DLD1 (cell line): ENCODE data around the gene MZB1.
"Not testable (repeated sequence)": the region's sequence is repeated elsewhere in the genome, so short reads cannot be mapped to it uniquely, and the experiment has no call there.

ENCODE experiments used
- in situ Hi-C: cut with HindIII; loops from 2 replicates; pipeline ENCODE4 v1.10.0; 2017; ENCODE audit warnings: low sequenced_read_pairs

The MZB1 gene

DNA sequence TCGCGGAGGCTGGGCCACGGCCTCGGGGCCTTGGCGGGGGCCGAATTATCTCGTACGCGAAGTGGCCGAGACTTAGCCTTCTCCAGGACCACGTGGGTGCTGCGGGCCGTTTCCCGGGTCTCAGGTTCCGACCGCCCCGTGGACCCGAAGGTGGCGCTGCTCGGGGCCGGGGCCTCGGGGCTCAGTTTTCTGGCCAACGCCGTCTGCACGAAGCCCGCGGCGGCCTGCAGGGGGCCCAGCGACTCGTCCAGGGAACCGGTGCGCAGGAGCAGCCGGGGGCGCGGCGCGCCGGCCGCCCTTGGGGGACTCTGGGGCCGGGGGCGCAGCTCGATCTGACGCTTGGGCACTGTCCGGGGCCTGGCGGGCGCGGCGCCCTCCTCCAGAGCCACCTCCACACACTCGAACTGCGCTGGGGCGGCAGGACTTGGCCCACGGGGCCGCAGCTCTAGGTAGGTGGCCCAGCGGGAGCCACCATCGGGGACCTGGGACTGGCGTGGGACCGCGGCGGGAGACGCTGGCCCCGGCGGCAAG, 4.5 kb upstream of the MZB1 start:
- in situ Hi-C loops = no loop called here

- in situ Hi-C loops = no loop called here
These were observed 3.9 kb upstream of the MZB1 start for GRCh38 chr5:139393497-139394122.

- in situ Hi-C loops = no loop called here
These were observed 3.2 kb upstream of the MZB1 start for GRCh38 chr5:139392678-139393496.

DNA sequence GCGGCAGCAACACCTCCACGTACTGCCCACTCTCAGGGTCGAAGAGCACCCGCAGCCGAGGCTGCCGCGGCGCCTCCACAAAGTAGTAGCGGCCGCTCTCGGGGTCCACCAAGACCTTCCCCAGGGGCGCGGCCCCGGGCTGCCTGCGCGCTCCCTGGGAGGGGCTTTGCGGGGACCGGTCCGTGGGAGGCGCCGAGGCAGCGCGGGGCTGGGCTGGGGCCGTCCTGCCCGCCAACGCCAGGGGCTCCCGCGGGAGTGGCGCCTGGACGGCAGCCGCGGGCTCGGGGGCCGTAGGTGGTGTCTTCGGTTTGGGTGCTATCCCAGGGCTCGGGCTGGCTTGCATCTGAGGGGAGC, 2.6 kb upstream of the MZB1 start:
- in situ Hi-C loops = no loop called here

GRCh38 chr5:139391570-139392323, 2.0 kb upstream of the MZB1 start:
- in situ Hi-C loops = no loop called here

- in situ Hi-C loops = no loop called here
These were observed 1.2 kb upstream of the MZB1 start for GRCh38 chr5:139390639-139391569.

DNA sequence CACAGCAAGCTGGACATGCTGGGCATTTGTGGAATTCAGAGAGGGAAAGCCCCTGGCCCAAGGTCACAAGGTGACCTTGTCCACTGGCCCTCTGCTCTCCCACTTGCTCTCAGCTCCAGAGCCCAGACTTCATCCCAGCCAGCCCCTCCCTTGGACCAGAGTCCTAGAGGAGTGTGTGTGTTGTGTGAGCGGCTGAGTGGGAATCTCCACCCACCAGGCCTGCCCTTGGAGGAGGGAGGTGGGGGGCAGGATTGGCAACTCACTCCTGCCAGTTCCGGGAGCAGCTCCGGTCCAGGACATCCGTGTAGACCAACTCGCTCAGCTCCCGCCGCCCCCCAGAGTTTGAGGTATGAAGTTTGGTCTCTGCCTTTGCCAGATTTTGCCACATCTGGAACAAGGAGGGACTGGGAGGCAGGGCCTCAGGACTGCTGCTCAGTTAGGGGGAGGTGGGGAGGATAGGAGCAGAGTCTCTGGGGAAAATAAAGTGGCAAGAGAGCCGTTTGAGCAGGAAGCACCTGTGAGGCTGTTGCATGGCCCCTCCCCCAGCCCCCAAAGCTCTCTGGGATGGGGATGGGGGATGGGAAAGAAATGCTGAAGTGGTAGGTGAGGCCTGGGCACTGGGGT, 1.4 kb downstream of the MZB1 start:
- in situ Hi-C loops = no loop called here

- in situ Hi-C loops = no loop called here
These were observed 2.0 kb downstream of the MZB1 start for GRCh38 chr5:139387611-139388197.

DNA sequence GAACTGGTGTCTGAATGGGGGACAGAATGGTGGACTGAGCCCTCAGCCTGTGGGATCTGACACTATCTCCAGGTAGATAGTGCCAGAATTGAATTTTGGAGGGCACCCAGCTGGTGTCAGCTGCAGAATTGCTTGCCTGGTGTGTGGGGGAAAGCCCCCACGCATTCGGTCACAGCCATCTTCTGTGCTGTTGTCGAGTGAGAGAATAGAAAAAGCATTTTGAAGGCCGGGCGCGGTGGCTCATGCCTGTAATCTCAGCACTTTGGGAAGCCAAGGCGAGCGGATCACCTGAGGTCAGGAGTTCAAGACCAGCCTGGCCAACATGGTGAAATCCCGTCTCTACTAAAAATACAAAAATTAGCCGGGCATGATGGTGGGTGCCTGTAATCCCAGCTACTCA, 2.8 kb downstream of the MZB1 start:
- in situ Hi-C loops = not testable (repeated sequence)

GRCh38 chr5:139386050-139386438, 3.7 kb downstream of the MZB1 start:
- in situ Hi-C loops = no loop called here

DNA sequence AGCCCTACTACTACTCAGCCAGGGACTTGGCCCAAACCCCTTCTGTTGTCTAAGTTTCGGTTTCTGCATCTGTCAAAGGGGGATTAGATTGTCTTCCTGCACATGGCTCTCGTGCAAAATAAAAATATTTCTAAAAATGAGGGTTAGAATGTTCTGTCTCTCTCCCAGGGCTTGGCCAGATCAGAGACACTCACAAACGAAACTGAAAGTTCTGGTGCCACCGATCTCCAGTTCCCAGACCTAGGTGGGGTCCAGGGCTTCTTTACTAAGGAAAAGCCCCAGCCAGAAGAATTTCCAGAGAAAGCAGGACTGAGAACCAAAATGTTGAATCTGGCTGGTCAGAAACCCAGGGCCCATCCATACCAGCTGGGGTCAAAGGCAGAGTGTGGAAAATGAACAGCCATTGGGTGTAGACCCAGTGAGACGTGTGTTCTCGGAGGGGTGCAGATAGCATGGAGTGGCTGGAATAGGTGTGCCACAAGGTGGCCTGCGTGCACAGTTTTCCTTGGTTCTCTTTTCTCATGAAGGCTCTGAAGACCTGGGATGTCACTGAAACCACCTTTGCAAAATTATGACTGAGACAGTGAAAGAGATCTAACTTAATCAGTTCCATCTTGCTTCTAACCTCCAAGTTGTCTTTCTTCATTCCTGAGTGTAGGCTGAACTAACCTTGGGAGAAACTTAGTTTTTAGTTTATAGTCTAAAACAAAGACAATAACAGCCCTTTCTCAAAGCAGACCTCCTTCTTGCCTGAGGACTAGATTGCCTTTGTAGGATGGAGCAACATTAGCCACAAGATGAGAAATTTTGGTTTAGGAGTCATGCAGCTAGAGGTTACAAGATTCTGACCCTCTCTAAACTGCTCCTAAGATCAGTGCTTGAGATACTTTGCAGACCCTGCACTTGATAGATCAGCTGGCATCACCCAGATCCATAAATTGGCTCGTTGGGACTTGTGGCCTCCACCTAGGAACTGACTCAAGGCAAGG, 4.4 kb downstream of the MZB1 start:
- in situ Hi-C loops = no loop called here

DNA sequence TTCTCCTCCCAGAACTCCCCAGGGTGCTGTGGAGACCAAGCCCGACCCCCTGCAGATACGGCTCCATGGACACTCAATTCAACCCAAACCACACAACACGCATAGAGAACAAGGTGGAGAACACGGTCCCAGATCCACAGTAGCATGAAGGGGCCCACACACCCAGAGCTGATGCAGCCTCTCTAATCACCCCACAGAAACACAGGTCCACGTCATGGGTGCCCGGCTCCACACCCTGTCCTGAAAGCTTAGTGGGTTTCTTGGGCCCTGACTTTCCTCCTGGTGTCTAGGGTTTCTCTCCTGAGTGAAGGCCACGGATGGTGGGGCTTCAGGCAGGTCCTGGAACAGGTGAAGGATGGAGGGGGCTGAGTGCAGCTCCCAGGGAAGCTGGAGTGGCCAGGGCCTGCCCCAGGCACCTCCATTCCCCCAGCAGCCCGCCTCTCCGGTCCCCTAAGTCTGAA, 5.1 kb downstream of the MZB1 start:
- in situ Hi-C loops = no loop called here

DNA sequence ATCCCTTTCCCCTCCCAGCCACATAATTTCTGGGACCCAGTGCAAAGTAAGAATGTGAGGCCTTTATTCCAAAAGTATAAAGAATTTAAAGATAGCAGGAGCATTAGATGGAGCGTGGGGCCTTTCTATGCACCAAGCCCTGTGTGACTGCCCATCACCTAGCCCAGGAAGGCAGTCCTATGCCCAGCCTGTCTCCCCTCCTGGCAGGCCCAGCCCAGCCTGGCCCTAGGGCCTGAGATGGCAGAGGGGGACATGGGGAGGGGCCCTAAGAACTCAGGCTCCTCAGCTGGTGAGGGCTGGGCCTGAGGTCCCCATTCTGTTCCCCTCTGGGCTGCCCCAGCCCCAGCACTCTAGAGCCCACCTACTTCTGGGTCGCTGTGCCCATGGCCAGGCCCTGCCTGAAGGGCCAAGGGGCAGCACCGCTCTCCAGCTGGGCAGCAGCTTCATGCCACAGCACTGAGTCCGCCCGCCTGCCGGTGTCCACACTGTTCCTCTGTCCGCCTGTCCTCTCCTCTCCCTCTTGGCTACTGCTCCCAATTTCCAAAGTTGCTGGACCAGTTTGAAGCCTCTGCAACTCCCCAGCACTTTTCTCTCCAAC, 5.6 kb downstream of the MZB1 start:
- in situ Hi-C loops = no loop called here

GRCh38 chr5:139383275-139383992, 6.3 kb downstream of the MZB1 start, which contains the start of gene SLC23A1:
Gene SLC23A1, minus strand, starts transcription at chr5:139383297. Its CDS starts 44 bp downstream, at chr5:139383253.
- in situ Hi-C loops = no loop called here

GRCh38 chr5:139382807-139383206, 6.9 kb downstream of the MZB1 start:
- in situ Hi-C loops = no loop called here

GRCh38 chr5:139381837-139382761, 7.6 kb downstream of the MZB1 start:
- in situ Hi-C loops = no loop called here
